ENCODE results near the gene UBE2J2. TPM values are rescaled to one million over a fixed set of nuclear protein-coding genes. Genes with fewer than 3 reads are reported as not detected.

Gene UBE2J2
- total and polyA plus RNA-seq, 2 of the 13 experiments (the other 11 are each of a cell fraction or from before 2014, with no cell fraction given), result 25.4 to 29.4 TPM

GRCh38 chr1:1287288-1288110 lies 13.8 kb upstream of the UBE2J2 start (continued):
- TF ChIP-seq ZNF276 (CRISPR knock-in tag; IDR thresholded peaks at IDR 0.05; ENCODE audit: low read depth) (no peak), ATF7 (IDR thresholded peaks at IDR 0.05) (no peak), ATF7 (CRISPR knock-in tag; IDR thresholded peaks at IDR 0.05) (no peak), ZBTB37 (CRISPR knock-in tag; IDR thresholded peaks at IDR 0.05) (no peak), ZNF33A (CRISPR knock-in tag; IDR thresholded peaks at IDR 0.05; ENCODE audit: borderline replicate concordance) (no peak), ZNF605 (CRISPR knock-in tag; IDR thresholded peaks at IDR 0.05) (peak; percentile 49; the same call in 1 of the 2 replicates), ZXDC (CRISPR knock-in tag; IDR thresholded peaks at IDR 0.05) (no peak), CENPT (CRISPR knock-in tag; IDR thresholded peaks at IDR 0.05; ENCODE audit: low read depth) (no peak), EEA1 (CRISPR knock-in tag; IDR thresholded peaks at IDR 0.05; ENCODE audit: borderline replicate concordance) (no peak), ZNF558 (CRISPR knock-in tag; IDR thresholded peaks at IDR 0.05; ENCODE audit: borderline replicate concordance) (no peak), SALL2 (CRISPR knock-in tag; IDR thresholded peaks at IDR 0.05) (no peak), ZSCAN30 (CRISPR knock-in tag; IDR thresholded peaks at IDR 0.05) (no peak), ZNF205 (CRISPR knock-in tag; IDR thresholded peaks at IDR 0.05) (no peak), MEF2D (CRISPR knock-in tag; IDR thresholded peaks at IDR 0.05) (no peak), ZNF629 (CRISPR knock-in tag; conservative IDR thresholded peaks at IDR 0.05) (no peak), ZNF773 (CRISPR knock-in tag; IDR thresholded peaks at IDR 0.05; ENCODE audit: borderline replicate concordance) (no peak), KMT2B (CRISPR knock-in tag; IDR thresholded peaks at IDR 0.05) (no peak), POLR2G (IDR thresholded peaks at IDR 0.05; ENCODE audit: low read depth, low read length) (no peak), ZNF281 (CRISPR knock-in tag; IDR thresholded peaks at IDR 0.05; ENCODE audit: borderline replicate concordance) (no peak), TCF12 (IDR thresholded peaks at IDR 0.05) (no peak), TCF12 (CRISPR knock-in tag; IDR thresholded peaks at IDR 0.05) (no peak)

Measured in HepG2 (cell line).